ENCODE data around the gene DNAJC1. TPM values are rescaled to one million over a fixed set of nuclear protein-coding genes. Genes with fewer than 3 reads are reported as not detected.
"Not testable (repeated sequence)": the region's sequence is repeated elsewhere in the genome, so short reads cannot be mapped to it uniquely, and the experiment has no call there.

Gene DNAJC1
- total RNA-seq, 2 donors from 2014 or later = 28.9 to 56.9 TPM

GRCh38 chr10:21885940-21886339 lies 117.6 kb downstream of the DNAJC1 start:
- Histone ChIP-seq H3K4me3 (no peak overlapping the region), H3K9me3 (peaks cover 0 to 11% of the 10 kb centered on the region in 2 donors), H3K36me3 (peaks cover 4% of the 10 kb centered on the region), H3K4me1 (no peaks in the 10 kb centered on the region), H3K27me3 (no peaks in the 10 kb centered on the region), H3K27ac (no peak overlapping the region)
- DNase-seq (ENCODE audit: low spot score) = no peak
- TF ChIP-seq, protein P1, sequence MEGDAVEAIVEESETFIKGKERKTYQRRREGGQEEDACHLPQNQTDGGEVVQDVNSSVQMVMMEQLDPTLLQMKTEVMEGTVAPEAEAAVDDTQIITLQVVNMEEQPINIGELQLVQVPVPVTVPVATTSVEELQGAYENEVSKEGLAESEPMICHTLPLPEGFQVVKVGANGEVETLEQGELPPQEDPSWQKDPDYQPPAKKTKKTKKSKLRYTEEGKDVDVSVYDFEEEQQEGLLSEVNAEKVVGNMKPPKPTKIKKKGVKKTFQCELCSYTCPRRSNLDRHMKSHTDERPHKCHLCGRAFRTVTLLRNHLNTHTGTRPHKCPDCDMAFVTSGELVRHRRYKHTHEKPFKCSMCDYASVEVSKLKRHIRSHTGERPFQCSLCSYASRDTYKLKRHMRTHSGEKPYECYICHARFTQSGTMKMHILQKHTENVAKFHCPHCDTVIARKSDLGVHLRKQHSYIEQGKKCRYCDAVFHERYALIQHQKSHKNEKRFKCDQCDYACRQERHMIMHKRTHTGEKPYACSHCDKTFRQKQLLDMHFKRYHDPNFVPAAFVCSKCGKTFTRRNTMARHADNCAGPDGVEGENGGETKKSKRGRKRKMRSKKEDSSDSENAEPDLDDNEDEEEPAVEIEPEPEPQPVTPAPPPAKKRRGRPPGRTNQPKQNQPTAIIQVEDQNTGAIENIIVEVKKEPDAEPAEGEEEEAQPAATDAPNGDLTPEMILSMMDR (IDR thresholded peaks at IDR 0.05) = no peak

DNA sequence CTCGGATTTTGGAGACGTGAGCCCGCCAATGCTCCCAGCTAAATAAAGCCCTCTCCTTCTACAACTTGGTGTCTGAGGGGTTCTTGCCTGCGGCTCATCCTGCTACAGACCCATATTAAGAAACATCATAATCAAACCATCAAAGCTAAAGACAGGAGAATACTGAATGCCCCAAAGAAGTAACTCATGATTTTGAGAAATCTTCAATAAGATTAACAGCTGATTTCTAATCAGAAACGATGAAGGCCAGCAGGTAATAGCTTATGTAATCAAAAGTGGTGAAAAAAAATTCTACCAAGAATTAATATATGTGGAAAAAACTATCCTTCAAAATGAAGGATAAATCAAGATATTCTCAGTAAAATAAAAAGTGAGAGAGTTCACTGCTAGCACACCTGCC lies 130.3 kb downstream of the DNAJC1 start:
- Histone ChIP-seq H3K4me3 (no peak overlapping the region), H3K27me3 (no peaks in the 10 kb centered on the region), H3K36me3 (peaks cover 15% of the 10 kb centered on the region), H3K4me1 (no peaks in the 10 kb centered on the region), H3K9me3 (peaks cover 0 to 12% of the 10 kb centered on the region in 2 donors), H3K27ac (no peak overlapping the region)
- no peak for DNase-seq (ENCODE audit: low spot score)
- TF ChIP-seq, protein P1 (IDR thresholded peaks at IDR 0.05) = no peak

GRCh38 chr10:21872771-21873170 lies 130.8 kb downstream of the DNAJC1 start:
- not testable (repeated sequence) for H3K4me3 ChIP-seq; H3K27ac ChIP-seq; H3K4me1 ChIP-seq; DNase-seq (ENCODE audit: low spot score); H3K27me3 ChIP-seq
- Histone ChIP-seq H3K36me3 (peaks cover 15% of the 10 kb centered on the region), H3K9me3 (peaks cover 0 to 12% of the 10 kb centered on the region in 2 donors)

DNA sequence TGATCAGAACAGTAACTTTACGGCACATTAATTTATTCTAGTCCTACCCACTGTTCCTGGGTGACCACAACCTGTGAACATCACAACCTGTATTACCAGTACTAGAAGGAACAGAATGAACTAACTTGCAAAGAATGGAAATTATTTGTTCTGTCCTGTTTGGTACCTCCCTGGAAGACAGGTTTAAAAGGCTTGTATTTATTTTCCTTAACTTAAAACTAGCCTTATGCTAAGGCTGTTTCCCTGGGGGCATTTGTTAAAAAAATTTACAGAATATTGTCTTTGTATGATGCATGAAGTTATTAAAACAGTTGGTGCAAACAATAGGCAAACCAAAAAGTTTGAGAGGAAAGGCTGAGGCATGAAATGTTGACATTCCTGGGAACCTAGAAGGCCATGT lies 132.7 kb downstream of the DNAJC1 start:
- Histone ChIP-seq H3K4me3 (no peak overlapping the region), H3K27me3 (no peaks in the 10 kb centered on the region), H3K9me3 (peaks cover 0 to 20% of the 10 kb centered on the region in 2 donors), H3K4me1 (no peaks in the 10 kb centered on the region), H3K36me3 (peaks cover 15% of the 10 kb centered on the region), H3K27ac (no peak overlapping the region)
- TF ChIP-seq, protein P1 (IDR thresholded peaks at IDR 0.05) = no peak
- DNase-seq (ENCODE audit: low spot score) = no peak

DNA sequence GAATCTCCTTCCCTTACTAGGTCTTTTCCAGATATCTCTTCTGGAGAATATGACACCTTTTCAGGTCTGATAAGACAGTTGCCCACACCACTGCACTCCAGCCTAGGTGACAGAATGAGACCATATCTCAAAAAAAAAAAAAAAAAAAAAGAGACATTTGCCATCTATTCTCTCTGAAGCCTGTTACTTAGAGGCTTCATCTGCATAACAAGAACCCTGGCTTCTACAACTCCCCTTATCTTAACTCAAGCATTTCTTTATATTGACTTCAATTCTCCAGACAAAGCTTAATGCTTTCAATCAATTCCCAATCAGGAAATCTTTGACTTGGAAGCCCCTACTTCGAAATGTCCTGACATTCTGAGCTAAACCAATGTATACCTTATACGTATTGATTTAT lies 134.4 kb downstream of the DNAJC1 start:
- H3K36me3 ChIP-seq; H3K4me1 ChIP-seq; DNase-seq (ENCODE audit: low spot score): not testable (repeated sequence)

GRCh38 chr10:21860718-21861117 lies 142.8 kb downstream of the DNAJC1 start:
- Histone ChIP-seq H3K4me1 (no peaks in the 10 kb centered on the region), H3K27me3 (no peaks in the 10 kb centered on the region), H3K4me3 (no peak overlapping the region), H3K27ac (no peak overlapping the region), H3K36me3 (no peaks in the 10 kb centered on the region), H3K9me3 (no peaks in the 10 kb centered on the region)
- TF ChIP-seq, protein P1 (IDR thresholded peaks at IDR 0.05) = no peak
- no peak for DNase-seq (ENCODE audit: low spot score)

More for the DNA sequence above, 134.4 kb downstream of the DNAJC1 start:
- not testable (repeated sequence) for H3K4me3 ChIP-seq, H3K27ac ChIP-seq, H3K27me3 ChIP-seq
- H3K9me3 ChIP-seq = peaks cover 0 to 20% of the 10 kb centered on the region in 2 donors

DNA sequence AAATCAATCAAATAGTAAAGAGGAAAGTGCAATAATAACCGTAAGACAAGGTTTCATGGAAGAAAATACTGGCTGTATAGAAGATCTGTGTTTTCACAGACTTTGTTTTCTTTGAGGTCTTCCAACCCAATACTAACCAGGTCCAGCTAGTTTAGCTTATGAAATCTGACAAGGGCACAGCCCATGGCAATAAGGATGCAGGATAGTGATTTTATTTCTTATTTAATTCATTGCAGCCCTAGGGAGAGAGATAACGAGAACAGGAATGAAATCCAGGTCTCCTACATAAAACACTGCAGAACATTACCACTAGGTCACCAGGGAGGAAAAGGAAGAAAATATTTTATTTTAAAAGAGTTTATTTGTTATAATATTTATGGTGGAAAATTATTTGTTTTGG lies 145.1 kb downstream of the DNAJC1 start:
- Histone ChIP-seq H3K4me1 (no peaks in the 10 kb centered on the region), H3K4me3 (no peak overlapping the region), H3K27ac (no peak overlapping the region), H3K9me3 (peaks cover 0 to 4% of the 10 kb centered on the region in 2 donors), H3K36me3 (no peaks in the 10 kb centered on the region), H3K27me3 (no peaks in the 10 kb centered on the region)
- no peak for DNase-seq (ENCODE audit: low spot score)
- TF ChIP-seq, protein P1 (IDR thresholded peaks at IDR 0.05) = no peak

All from right atrium auricular region (tissue), 2 donors.